HG02759 (cell line): ENCODE results near the gene CDYL.
"Not testable (repeated sequence)": the region's sequence is repeated elsewhere in the genome, so short reads cannot be mapped to it uniquely, and the experiment has no call there.

Source experiments
- ATAC-seq: cut with Tn5 transposase; IDR thresholded peaks from one replicate; pipeline ENCODE4 v1.9.1; 2021; ENCODE audit warnings: mild to moderate bottlenecking, moderate library complexity; ENCODE audit not compliant: unreplicated experiment

The CDYL gene

GRCh38 chr6:4979426-4979825 is 203.2 kb downstream of the CDYL start:
- no peak for ATAC-seq

GRCh38 chr6:4981761-4982160 is 205.6 kb downstream of the CDYL start:
- ATAC-seq, result no peak

- ATAC-seq, result no peak
Observed at GRCh38 chr6:4983322-4983721, 207.1 kb downstream of the CDYL start.

- no peak for ATAC-seq
Observed at GRCh38 chr6:4986999-4987398, 210.8 kb downstream of the CDYL start.

GRCh38 chr6:4987432-4987831 is 211.2 kb downstream of the CDYL start:
- no peak for ATAC-seq

- ATAC-seq, result no peak
Observed at GRCh38 chr6:4994741-4995140, 218.5 kb downstream of the CDYL start.

GRCh38 chr6:4997862-4998261 is 221.7 kb downstream of the CDYL start:
- no peak for ATAC-seq

GRCh38 chr6:4999586-4999985 is 223.4 kb downstream of the CDYL start:
- ATAC-seq, result no peak

GRCh38 chr6:5003604-5004372 is 227.6 kb downstream of the CDYL start, which contains the start of gene RPP40:
RPP40 (minus strand) TSS chr6:5004037; CDS start chr6:5004002, 35 bp downstream.
- peak; percentile 95 for ATAC-seq

- ATAC-seq, result no peak
Observed at GRCh38 chr6:5004373-5005037, 228.3 kb downstream of the CDYL start.

GRCh38 chr6:5005038-5005433 is 228.8 kb downstream of the CDYL start:
- not testable (repeated sequence) for ATAC-seq
